Measurements from ENCODE around the gene APLN.

GRCh38 chrX:129650821-129651510 lies 3.8 kb downstream of the APLN start:
- TF ChIP-seq EZH2 (IDR thresholded peaks at IDR 0.05; ENCODE audit: low read length) (no peak), CTCF (optimal IDR thresholded peaks at IDR 0.05 in 1 of 3, IDR thresholded peaks at IDR 0.05 in 1 of 3, conservative IDR thresholded peaks at IDR 0.05 in 1 of 3; ENCODE audit: extremely low read depth in 1 of 3, insufficient read depth in 2 of 3, low read length in 3 of 3) (no peak)

Data from keratinocyte (primary cell).